Loucy (cell line): Measurements from ENCODE around the gene DROSHA.

ENCODE experiments used
- H2AFZ ChIP-seq: fragments of 200-600 bp; sonication (generic); 2 replicates; pipeline ENCODE4 v1.6.0; 2016; ENCODE audit warnings: antibody characterized with exemption, mild to moderate bottlenecking, low read length, moderate library complexity
- H3F3A ChIP-seq: fragments of 200-600 bp; 2 replicates; pipeline ENCODE4 v1.6.0; 2016; ENCODE audit warnings: antibody characterized with exemption, low read depth, mild to moderate bottlenecking
- H3K27me3 ChIP-seq: fragments of 200-600 bp; sonication (generic); 2 replicates; pipeline ENCODE4 v1.6.1; 2014; ENCODE audit warnings: low read length, mild to moderate bottlenecking; ENCODE audit not compliant: insufficient read depth, poor library complexity, severe bottlenecking
- H3K36me3 ChIP-seq: fragments of 200-600 bp; sonication (generic); 2 replicates; pipeline ENCODE4 v1.6.1; 2016; ENCODE audit warnings: low read length; ENCODE audit not compliant: insufficient read depth
- H3K4me1 ChIP-seq: fragments of 200-600 bp; sonication (generic); 2 replicates; pipeline ENCODE4 v1.5.1; 2014; ENCODE audit warnings: low read length, mild to moderate bottlenecking; ENCODE audit not compliant: insufficient read depth, poor library complexity, severe bottlenecking
- H3K4me2 ChIP-seq: fragments of 200-600 bp; sonication (generic); 2 replicates; pipeline ENCODE4 v1.6.0; 2014; ENCODE audit warnings: antibody characterized with exemption, low read length, low read depth, mild to moderate bottlenecking; ENCODE audit not compliant: poor library complexity, severe bottlenecking
- H3K4me3 ChIP-seq: fragments of 200-600 bp; sonication (generic); 2 replicates; pipeline ENCODE4 v1.5.1; 2014; ENCODE audit warnings: low read length, mild to moderate bottlenecking, mixed read lengths; ENCODE audit not compliant: poor library complexity, severe bottlenecking
- H3K79me2 ChIP-seq: fragments of 200-600 bp; sonication (generic); 2 replicates; pipeline ENCODE4 v1.6.1; 2014; ENCODE audit warnings: low read length; ENCODE audit not compliant: insufficient read depth
- H3K9ac ChIP-seq: fragments of 200-600 bp; sonication (generic); 2 replicates; pipeline ENCODE4 v1.6.0; 2014; ENCODE audit warnings: mild to moderate bottlenecking, low read depth, low read length, moderate library complexity; ENCODE audit not compliant: poor library complexity, severe bottlenecking
- H3K9me2 ChIP-seq: fragments of 200-600 bp; sonication (generic); replicated peaks from 2 replicates; pipeline ENCODE4 v1.6.1; 2016; ENCODE audit warnings: low read depth, low read length, mixed read lengths
- H3K9me3 ChIP-seq: fragments of 200-600 bp; sonication (generic); 2 replicates; pipeline ENCODE4 v1.6.1; 2014; ENCODE audit warnings: mild to moderate bottlenecking, antibody characterized with exemption, low read length, low read depth; ENCODE audit not compliant: insufficient read depth
- H4K20me1 ChIP-seq: fragments of 200-600 bp; sonication (generic); 2 replicates; pipeline ENCODE4 v1.6.0; 2014; ENCODE audit warnings: antibody characterized with exemption, low read length, mild to moderate bottlenecking; ENCODE audit not compliant: insufficient read depth, poor library complexity, severe bottlenecking
- CTCF ChIP-seq: fragments of 200-600 bp; sonication (generic); conservative IDR thresholded peaks from 2 replicates; pipeline ENCODE4 v1.5.1; 2014; ENCODE audit warnings: mild to moderate bottlenecking, antibody characterized with exemption, low read length
- EZH2phosphoT487 ChIP-seq: fragments of 200-600 bp; IDR thresholded peaks from 2 replicates; pipeline ENCODE4 v1.6.1; 2018; ENCODE audit warnings: antibody characterized with exemption, mild to moderate bottlenecking, moderate library complexity, borderline replicate concordance

The DROSHA gene

GRCh38 chr5:31479706-31480105 lies 52.2 kb downstream of the DROSHA start:
- no peaks in the 10 kb centered on the region for H4K20me1 ChIP-seq
- no peak overlapping the region for H3K4me2 ChIP-seq
- H3K9me3 ChIP-seq, result no peaks in the 10 kb centered on the region
- no peaks in the 10 kb centered on the region for H3K27me3 ChIP-seq
- H3K79me2 ChIP-seq, result no peaks in the 10 kb centered on the region
- no peaks in the 10 kb centered on the region for H3K4me1 ChIP-seq
- H2AFZ ChIP-seq, result no peak overlapping the region
- peaks cover 56% of the 10 kb centered on the region; the same call in 1 of the 2 replicates for H3K36me3 ChIP-seq
- H3K9ac ChIP-seq, result no peak overlapping the region
- no peak overlapping the region for H3K4me3 ChIP-seq
- TF ChIP-seq EZH2phosphoT487 (no peak), CTCF (no peak)
- H3K9me2 ChIP-seq, result no peaks in the 10 kb centered on the region
- H3F3A ChIP-seq, result no peaks in the 10 kb centered on the region

- H3K9me2 ChIP-seq, result no peaks in the 10 kb centered on the region
- H3K4me1 ChIP-seq, result no peaks in the 10 kb centered on the region
- H3K36me3 ChIP-seq, result peaks cover 51% of the 10 kb centered on the region; the same call in 1 of the 2 replicates
- no peaks in the 10 kb centered on the region for H3F3A ChIP-seq
- no peak overlapping the region for H3K9ac ChIP-seq
- no peaks in the 10 kb centered on the region for H3K79me2 ChIP-seq
- no peaks in the 10 kb centered on the region for H3K27me3 ChIP-seq
- no peak overlapping the region for H2AFZ ChIP-seq
- H3K4me3 ChIP-seq, result no peak overlapping the region
- H4K20me1 ChIP-seq, result no peaks in the 10 kb centered on the region
- no peak overlapping the region for H3K4me2 ChIP-seq
- TF ChIP-seq EZH2phosphoT487 (no peak), CTCF (no peak)
- no peaks in the 10 kb centered on the region for H3K9me3 ChIP-seq
These were observed 53.0 kb downstream of the DROSHA start for GRCh38 chr5:31478901-31479300.

GRCh38 chr5:31477971-31478370 lies 53.9 kb downstream of the DROSHA start:
- Histone ChIP-seq H3K9me3 (no peaks in the 10 kb centered on the region), H3K9ac (no peak overlapping the region), H3K36me3 (peaks cover 51% of the 10 kb centered on the region; the same call in 1 of the 2 replicates), H3K9me2 (no peaks in the 10 kb centered on the region), H3K79me2 (no peaks in the 10 kb centered on the region), H3K4me2 (no peak overlapping the region), H2AFZ (no peak overlapping the region), H3K27me3 (no peaks in the 10 kb centered on the region), H4K20me1 (no peaks in the 10 kb centered on the region), H3F3A (no peaks in the 10 kb centered on the region), H3K4me1 (no peaks in the 10 kb centered on the region), H3K4me3 (no peak overlapping the region)
- TF ChIP-seq EZH2phosphoT487 (no peak), CTCF (no peak)
